HG03064 (cell line): ENCODE results near the gene TNNT2.

ENCODE experiments used
- ATAC-seq: cut with Tn5 transposase; IDR thresholded peaks from one replicate; pipeline ENCODE4 v1.9.1; 2021; ENCODE audit warnings: low read depth; ENCODE audit not compliant: unreplicated experiment

Gene TNNT2

GRCh38 chr1:201404055-201404454 is 26.6 kb upstream of the TNNT2 start:
- ATAC-seq, result no peak

- no peak for ATAC-seq
Measured at GRCh38 chr1:201403359-201403758, 25.9 kb upstream of the TNNT2 start.

- ATAC-seq, result no peak
Measured at GRCh38 chr1:201401700-201402099, 24.2 kb upstream of the TNNT2 start.

GRCh38 chr1:201400852-201401230 is 23.4 kb upstream of the TNNT2 start:
- ATAC-seq, result no peak

- ATAC-seq, result no peak
Measured at GRCh38 chr1:201400212-201400851, 22.9 kb upstream of the TNNT2 start.

- ATAC-seq, result no peak
Measured at GRCh38 chr1:201399352-201400126, 22.1 kb upstream of the TNNT2 start.

GRCh38 chr1:201399018-201399351 is 21.5 kb upstream of the TNNT2 start, which contains the start of gene LAD1:
Gene LAD1, minus strand, starts transcription at chr1:201399324. Its CDS starts 18 bp downstream, at chr1:201399306.
- ATAC-seq, result no peak

- ATAC-seq, result no peak
Measured at GRCh38 chr1:201397675-201398074, 20.2 kb upstream of the TNNT2 start.

- ATAC-seq, result no peak
Measured at GRCh38 chr1:201396861-201397464, 19.5 kb upstream of the TNNT2 start.

- no peak for ATAC-seq
Measured at GRCh38 chr1:201395936-201396335, 18.5 kb upstream of the TNNT2 start.

GRCh38 chr1:201394591-201394990 is 17.1 kb upstream of the TNNT2 start:
- no peak for ATAC-seq

- no peak for ATAC-seq
Measured at GRCh38 chr1:201393076-201393475, 15.6 kb upstream of the TNNT2 start.

- ATAC-seq, result no peak
Measured at GRCh38 chr1:201391651-201392511, 14.4 kb upstream of the TNNT2 start.

GRCh38 chr1:201391225-201391624 is 13.7 kb upstream of the TNNT2 start:
- ATAC-seq, result no peak

- ATAC-seq, result no peak
Measured at GRCh38 chr1:201389051-201389450, 11.6 kb upstream of the TNNT2 start.

- no peak for ATAC-seq
Measured at GRCh38 chr1:201386208-201386607, 8.7 kb upstream of the TNNT2 start.

- ATAC-seq, result no peak
Measured at GRCh38 chr1:201385299-201385891, 7.9 kb upstream of the TNNT2 start.

- no peak for ATAC-seq
Measured at GRCh38 chr1:201384406-201384782, 6.9 kb upstream of the TNNT2 start.

GRCh38 chr1:201383647-201384405 is 6.3 kb upstream of the TNNT2 start:
- no peak for ATAC-seq

- ATAC-seq, result no peak
Measured at GRCh38 chr1:201381130-201381529, 3.6 kb upstream of the TNNT2 start.
